CD4-positive, alpha-beta T cell treated with Interleukin-17A for 1 hour (primary cell): ENCODE results near the gene PNMA3.
"Not testable (repeated sequence)": the region's sequence is repeated elsewhere in the genome, so short reads cannot be mapped to it uniquely, and the experiment has no call there.

Source experiments
- DNase-seq: peaks from one replicate; pipeline ENCODE4 v3.0.0-alpha.2; 2020

PNMA3 gene

DNA sequence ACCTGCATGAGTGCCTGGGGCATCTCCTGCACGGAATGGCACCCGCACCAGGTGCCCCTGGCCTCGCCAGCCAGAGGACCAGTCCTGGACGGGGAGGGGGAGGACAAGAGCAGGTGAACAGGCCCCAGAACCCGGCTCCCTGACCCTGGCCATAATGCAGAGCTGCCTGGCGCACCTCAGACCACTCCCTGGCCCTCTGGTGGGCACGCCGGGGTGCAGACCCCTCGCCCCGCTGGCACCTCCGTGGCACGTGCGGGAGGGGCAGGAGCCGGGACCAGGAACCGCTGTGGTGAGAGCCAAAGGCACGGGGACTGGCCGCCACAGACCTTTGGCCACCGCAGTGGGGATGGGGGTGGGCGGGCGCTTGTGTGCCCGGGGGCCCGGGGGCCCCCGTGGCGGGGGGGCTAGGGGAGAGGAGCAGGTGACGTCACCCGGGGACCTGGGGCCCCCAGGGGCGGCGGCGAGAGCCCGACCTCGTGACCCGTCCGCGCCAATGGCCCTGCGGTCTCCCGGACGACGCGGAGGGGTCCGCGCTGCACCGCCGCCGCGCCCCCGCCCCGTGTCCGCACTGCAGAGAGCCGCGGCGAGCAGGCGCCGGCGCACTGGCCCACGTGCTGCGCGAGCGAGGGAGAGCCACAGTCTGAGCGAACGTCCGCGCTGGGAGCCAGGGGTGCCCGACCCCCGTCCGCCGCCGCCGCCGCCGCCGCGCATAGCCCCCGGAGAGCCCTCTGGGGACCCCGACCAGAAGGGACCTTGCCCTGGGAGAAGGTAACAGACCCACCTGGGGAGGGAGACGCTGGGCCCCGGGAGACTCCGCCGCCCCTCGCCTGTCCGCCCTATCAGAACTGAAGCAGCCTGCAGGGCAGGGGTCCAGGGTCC is at the start of gene PNMA3:
Gene PNMA3 (plus strand): TSS at position 600 of the 879 bp plus-strand sequence. CDS start 586 bp downstream, outside the sequence.
- no peak for DNase-seq

DNA sequence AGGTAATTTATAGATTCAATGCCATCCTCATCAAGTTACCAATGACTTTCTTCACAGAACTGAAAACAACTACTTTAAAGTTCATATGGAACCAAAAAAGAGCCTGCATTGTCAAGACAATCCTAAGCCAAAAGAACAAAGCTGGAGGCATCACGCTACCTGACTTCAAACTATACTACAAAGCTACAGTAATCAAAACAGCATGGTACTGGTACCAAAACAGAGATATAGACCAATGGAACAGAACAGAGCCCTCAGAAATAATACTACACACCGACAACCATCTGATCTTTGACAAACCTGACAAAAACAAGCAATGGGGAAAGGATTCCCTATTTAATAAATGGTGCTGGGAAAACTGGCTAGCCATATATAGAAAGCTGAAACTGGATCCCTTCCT is 39.1 kb upstream of the PNMA3 start:
- DNase-seq = not testable (repeated sequence)

DNA sequence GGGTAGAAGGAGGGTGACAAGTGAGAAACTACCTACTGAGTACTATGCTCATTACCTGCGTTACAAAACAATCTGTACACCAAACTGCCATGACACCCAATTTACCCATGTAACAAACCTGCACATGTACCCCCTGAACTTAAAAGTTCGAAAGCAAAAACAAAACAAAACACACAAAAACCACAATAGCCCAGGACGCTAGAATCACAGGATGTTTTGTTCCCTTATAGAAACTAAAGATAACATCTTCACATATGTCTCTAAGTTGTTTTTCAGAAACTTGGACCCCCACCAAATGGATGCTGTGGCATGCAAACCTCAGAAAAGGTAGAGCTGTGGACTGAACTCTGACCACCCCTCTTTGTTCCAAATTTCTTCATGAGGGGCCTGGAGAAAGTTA is 37.1 kb upstream of the PNMA3 start:
- DNase-seq = no peak

DNA sequence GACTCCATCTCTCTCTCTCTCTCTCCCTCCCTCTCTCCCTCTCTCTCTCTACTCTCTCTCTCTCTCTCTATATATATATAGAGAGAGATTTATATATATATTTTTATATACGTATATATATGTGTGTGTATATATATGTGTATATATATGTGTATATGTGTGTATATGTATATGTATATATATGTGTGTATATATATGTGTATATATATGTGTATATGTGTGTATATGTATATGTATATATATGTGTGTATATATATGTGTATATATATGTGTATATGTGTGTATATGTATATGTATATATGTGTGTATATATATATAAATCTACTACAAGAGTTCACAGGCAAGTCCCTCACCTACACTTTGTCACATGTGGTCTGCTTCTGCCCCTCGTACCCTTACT is 29.8 kb upstream of the PNMA3 start:
- DNase-seq = not testable (repeated sequence)

- not testable (repeated sequence) for DNase-seq
Measured at GRCh38 chrX:153028487-153028886, 27.8 kb upstream of the PNMA3 start.

GRCh38 chrX:153029162-153029561 is 27.1 kb upstream of the PNMA3 start:
- no peak for DNase-seq

DNA sequence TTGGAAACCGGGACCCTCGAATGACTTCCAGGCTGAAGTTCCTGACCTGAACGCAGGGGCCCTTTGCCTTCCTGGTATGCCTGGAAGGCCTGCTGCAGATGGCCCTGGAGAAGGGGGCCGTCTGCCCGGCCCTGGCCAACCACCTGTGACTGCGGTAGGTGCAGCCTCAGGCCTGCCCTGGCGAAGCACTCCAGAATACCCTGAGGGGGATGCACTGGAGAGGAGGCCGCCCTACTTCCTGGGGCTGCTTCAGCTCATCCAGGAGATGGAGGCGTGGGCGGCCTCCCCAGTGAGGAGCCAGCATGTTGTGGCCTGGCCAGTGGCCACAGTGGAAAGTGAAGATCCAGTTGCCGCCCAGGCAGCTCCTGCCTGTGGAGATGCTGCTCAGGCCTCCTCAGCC is 26.4 kb upstream of the PNMA3 start:
- DNase-seq = no peak

DNA sequence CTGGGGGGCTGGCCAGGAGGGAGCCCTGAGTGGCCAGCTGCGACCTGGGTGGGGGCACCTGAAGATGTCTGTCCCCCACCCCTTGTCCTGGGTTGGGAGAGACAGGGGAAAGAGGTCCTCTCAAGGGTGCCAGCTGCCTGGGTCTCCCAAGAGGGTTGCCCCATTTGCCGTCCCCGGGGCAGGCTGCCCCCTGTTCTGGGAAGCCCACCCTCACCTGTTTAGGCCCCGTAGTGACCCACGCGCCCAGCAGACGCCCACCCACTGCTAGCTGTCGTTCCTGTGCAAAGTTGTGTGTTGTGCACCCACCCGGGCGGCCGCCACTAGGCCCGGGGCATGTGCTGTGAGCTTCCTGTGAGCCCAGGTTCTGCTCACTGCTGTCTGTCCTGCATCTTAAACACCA is 25.5 kb upstream of the PNMA3 start:
- no peak for DNase-seq

DNA sequence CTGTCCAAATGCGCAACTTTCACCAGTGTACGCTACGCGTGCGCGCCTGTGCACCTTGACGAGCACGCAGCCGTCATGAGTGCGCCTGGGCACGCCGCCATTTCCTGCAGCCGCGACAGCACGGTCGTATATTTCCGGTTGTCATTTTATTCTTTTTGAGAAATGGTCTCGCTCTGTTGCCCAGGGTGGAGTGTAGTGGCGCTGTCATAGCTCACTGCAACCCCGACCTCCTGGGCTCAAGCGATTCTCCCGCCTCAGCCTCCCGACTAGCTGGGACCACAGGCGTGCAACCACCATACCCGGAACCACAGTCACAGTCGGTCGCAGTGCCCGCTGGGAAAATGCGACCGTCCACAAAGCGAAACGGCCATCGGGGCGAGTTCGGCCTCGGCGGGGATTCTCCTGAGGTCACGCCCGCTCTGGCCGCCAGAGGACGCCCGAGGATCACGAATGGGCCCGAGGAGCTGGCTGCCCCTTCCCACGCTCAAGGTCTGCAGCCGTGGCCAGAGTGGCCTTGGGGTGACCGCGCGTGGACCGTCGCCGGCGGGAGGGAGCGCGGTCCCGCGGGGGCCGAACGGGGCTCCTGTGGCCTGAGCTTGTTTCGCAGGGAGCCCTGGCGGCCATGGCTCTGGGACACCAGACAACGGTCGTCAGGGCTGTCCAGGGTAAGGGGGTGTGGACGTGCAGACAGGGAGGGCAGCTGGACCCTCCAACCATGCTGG is 23.7 kb upstream of the PNMA3 start:
- peak; percentile 75 for DNase-seq

- DNase-seq = no peak
Measured at GRCh38 chrX:153049093-153049492, 7.2 kb upstream of the PNMA3 start.

GRCh38 chrX:153052534-153052933 is 3.7 kb upstream of the PNMA3 start:
- no peak for DNase-seq

DNA sequence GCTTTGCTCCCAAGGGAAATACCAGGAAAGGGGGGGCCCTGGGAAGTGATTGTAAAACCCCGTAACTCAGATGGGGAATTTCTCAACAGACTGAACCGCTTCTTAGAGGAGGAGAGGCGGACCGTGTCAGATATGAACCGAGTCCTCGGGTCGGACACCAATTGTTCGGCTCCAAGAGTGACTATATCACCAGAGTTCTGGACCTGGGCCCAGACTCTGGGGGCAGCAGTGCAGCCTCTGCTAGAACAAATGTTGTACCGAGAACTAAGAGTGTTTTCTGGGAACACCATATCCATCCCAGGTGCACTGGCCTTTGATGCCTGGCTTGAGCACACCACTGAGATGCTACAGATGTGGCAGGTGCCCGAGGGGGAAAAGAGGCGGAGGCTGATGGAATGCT is 1.0 kb downstream of the PNMA3 start:
- no peak for DNase-seq

DNA sequence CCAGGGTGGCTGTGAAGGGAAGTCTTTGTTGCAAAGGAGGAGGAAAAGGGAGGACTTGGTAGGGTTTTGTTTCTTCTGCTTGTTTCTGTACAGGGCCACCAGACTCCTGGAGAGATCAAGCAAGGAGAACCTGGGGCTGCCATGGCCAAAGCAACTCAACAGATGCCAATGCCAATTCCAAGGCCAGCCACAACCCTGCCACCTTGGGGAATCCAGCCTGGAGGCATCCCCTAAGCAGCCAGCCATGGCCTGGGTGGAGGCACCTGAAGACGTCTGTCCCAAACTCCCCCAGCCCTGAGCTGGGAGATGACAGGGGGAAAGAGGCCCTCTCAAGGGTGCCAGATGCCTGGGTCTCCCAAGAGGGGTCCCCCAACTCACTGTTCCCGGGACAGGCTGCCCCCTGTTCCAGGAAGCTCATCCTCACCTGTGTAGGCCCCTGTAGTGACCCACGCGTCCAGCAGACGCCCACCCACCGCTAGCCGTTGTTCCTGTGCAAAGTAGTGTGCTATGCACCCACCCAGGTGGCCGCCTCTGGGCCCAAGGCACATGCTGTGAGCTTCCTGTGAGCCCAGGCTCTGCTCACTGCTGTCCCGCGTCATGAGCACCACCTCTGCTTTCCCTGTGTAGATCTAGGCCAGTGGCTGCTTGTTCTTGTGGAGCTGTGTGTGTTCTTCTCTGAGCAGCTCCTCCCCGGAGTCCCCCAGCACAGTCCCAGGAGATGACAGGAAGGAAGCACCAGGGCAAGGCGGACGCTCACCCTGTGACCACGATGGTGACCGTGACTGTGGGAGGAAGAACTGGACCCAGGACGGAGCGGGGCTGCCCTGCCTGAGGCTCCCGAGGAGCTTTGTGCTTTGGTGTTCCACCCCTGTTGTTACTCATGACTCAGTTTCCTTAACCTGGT is 3.2 kb downstream of the PNMA3 start:
- DNase-seq = no peak

GRCh38 chrX:153060095-153060445 is 3.8 kb downstream of the PNMA3 start:
- DNase-seq = no peak

DNA sequence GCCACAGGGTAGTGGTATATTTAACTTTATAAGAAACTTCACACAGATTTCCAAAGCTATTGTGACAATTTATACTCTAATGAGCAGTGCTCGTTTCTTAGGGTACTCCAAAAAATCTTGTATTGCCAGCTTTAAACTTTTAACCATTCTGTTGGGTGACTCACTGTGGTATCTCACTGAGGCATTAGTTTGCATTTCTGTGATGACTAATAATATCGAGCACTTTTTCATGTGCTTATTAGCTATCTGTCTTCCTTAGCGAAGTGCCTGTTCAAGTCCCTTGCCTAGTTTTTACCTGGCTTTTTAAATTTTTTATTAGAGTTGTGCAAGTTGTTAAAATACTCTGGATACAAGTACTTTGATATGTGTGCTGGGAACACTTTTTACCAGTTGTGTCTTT is 5.5 kb downstream of the PNMA3 start:
- no peak for DNase-seq

- DNase-seq = no peak
Measured at GRCh38 chrX:153063315-153063714, 7.0 kb downstream of the PNMA3 start.

DNA sequence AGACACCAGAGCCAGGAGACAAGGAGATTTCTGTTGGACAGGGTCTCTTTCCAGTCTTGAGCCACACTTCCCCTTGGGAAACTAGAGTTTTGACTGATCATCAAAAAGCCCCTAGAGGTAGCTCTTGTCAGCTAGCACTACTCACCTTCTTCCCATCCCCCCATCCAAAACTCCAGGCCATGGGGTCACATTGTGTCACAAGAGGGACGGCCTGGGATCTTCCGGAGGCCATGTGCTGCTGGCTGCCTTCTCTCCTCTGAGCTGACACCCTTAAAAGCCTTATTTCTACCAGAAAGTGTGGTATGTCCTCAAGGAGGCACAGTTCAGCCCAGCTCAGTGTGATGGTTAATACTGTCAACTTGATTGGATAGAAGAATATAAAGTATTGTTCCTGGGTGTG is 7.8 kb downstream of the PNMA3 start:
- no peak for DNase-seq

DNA sequence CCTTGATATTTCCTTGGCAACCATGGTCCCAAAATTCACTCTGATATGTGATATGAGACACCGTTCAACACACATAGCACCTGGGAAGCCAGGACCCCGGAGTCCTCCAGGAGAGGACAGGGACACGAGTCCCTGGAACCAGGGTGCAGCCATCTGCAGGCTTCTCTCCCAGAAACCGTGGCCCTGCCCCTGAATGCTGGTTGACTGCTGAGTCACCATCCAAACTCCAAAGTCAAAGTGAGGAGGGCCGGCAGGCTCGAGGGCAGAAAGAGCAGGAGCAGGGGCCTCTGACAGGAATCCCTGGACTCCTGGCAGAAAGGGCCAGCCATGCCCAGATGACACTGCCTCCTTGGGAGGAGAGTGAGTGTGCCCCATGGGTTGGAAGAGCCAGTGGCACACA is 9.1 kb downstream of the PNMA3 start:
- no peak for DNase-seq

DNA sequence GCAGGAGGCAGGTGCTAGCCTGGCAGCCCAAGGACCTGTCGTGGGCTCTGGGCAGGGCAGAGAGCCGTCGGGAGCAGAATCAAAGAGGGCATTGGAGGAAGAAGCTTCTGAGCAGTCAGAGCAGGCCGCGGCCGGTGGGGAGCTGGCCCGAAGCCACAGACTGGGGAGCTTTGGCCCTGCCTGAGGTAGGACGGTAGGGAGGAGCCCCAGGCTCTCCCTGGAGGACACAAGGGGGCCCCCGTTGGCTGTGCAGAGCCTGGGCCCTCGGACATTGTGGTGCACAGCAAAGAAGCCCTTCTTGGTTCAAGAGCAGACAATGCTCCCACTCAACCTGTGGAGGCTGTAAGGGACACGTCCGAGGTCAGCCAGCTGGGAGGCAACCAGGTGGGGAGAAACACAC is 10.1 kb downstream of the PNMA3 start:
- DNase-seq = not testable (repeated sequence)

DNA sequence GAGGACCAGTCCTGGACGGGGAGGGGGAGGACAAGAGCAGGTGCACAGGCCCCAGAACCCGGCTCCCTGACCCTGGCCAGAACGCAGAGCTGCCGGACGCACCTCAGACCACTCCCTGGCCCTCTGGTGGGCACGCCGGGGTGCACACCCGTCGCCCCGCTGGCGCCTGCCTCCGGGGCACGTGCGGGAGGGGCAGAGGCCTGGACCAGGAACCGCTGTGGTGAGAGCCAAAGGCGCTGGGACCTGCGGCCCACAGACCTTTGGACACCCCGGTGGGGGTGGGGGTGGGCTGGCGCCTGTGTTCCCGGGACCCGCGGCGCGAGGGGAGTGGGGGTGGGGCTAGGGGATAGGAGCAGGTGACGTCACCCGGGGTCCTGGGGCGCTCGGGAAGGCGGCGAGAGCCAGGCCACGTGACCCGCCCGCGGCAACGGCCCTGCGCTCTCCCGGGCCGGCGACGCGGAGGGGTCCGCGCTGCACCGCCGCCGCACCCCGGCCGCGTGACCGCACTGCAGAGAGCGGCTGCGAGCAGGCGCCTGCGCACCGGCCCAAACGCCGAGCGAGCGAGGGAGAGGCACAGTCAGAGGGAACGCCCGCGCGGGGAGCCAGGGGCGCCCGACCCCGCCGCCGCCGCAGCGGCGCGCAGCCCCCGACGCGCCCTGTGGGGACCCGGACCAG is 15.8 kb downstream of the PNMA3 start, which contains the start of gene PNMA6A:
Gene PNMA6A (plus strand): TSS at position 546 of the 675 bp plus-strand sequence. CDS start 609 bp downstream, outside the sequence.
- DNase-seq = not testable (repeated sequence)

GRCh38 chrX:153073331-153073730 is 17.1 kb downstream of the PNMA3 start:
- not testable (repeated sequence) for DNase-seq

GRCh38 chrX:153074262-153074899 is 18.1 kb downstream of the PNMA3 start:
- DNase-seq = no peak
